H1 (cell line): ENCODE measurements around the gene CYLD. TPM values are rescaled to one million over a fixed set of nuclear protein-coding genes. Genes with fewer than 3 reads are reported as not detected.

Experiments
- CTCF ChIA-PET: fragments of 300-600 bp; sonication (Branson Sonifier 250); formaldehyde crosslinking; loops from one replicate; lab custom pipeline; 2021; ENCODE audit not compliant: partially characterized antibody; lab: Charles Lee
- POLR2A ChIA-PET: fragments of 300-600 bp; sonication (Branson Sonifier 250); formaldehyde crosslinking; loops from one replicate; lab custom pipeline; 2021; ENCODE audit warnings: inconsistent platforms; ENCODE audit not compliant: partially characterized antibody; lab: Charles Lee
- DNase-seq, 2 experiments: peaks; one replicate each; pipeline versions ENCODE4 v3.0.0 to v3.0.0-alpha.2; 2010 to 2022; ENCODE audit warnings: low spot score in 2 of 2, low read depth in 1 of 2, mixed read lengths in 1 of 2
- FAIRE-seq: peaks from 2 replicates; lab custom pipeline; 2011; peaks lifted over from hg19 to GRCh38; lab: Jason Lieb, UNC
- H2AFZ ChIP-seq: 2 replicates; pipeline ENCODE4 v1.8.1; 2012; ENCODE audit warnings: low read length, inconsistent platforms
- H2AK5ac ChIP-seq: 2 replicates; pipeline ENCODE4 v1.6.1; 2013; ENCODE audit warnings: low read depth, low read length
- H2BK120ac ChIP-seq: replicated peaks from 2 replicates; pipeline ENCODE3; 2013; ENCODE audit warnings: low read depth, low read length, inconsistent platforms
- H2BK12ac ChIP-seq: 2 replicates; pipeline ENCODE4 v1.6.1; 2013; ENCODE audit warnings: low read depth, low read length
- H2BK15ac ChIP-seq: 2 replicates; pipeline ENCODE4 v1.6.1; 2013; ENCODE audit warnings: low read length
- H2BK20ac ChIP-seq: 2 replicates; pipeline ENCODE4 v1.6.1; 2013; ENCODE audit warnings: low read length
- H2BK5ac ChIP-seq: 2 replicates; pipeline ENCODE4 v1.6.1; 2013; ENCODE audit warnings: low read depth, low read length
- H3K14ac ChIP-seq: 2 replicates; pipeline ENCODE4 v1.6.1; 2013; ENCODE audit warnings: inconsistent platforms; ENCODE audit not compliant: insufficient read length
- H3K18ac ChIP-seq: 2 replicates; pipeline ENCODE4 v1.6.1; 2013; ENCODE audit warnings: low read length; ENCODE audit errors: extremely low read depth
- H3K23ac ChIP-seq: 2 replicates; pipeline ENCODE4 v1.6.1; 2013; ENCODE audit warnings: inconsistent platforms; ENCODE audit not compliant: insufficient read length
- H3K23me2 ChIP-seq: 2 replicates; pipeline ENCODE4 v1.6.1; 2013; ENCODE audit warnings: low read depth, low read length
- H3K27ac ChIP-seq: 2 replicates; pipeline ENCODE4 v1.6.1; 2011; ENCODE audit warnings: low read depth, low read length, inconsistent platforms
- H3K27me3 ChIP-seq, 4 experiments: replicated peaks in 1 of 4; 1 replicate in 1 of 4; 2 replicates in 3 of 4; pipeline versions ENCODE4 v1.6.1 to v1.8.1; 2011 to 2013; ENCODE audit warnings: low read length in 3 of 4, mild to moderate bottlenecking in 3 of 4, inconsistent platforms in 2 of 4, mixed read lengths in 2 of 4, moderate library complexity in 1 of 4; ENCODE audit not compliant: control insufficient read depth in 3 of 4, insufficient read depth in 3 of 4; ENCODE audit errors: extremely low read depth in 1 of 4
- H3K36me3 ChIP-seq, 4 experiments: 2 replicates each; pipeline versions ENCODE4 v1.6.1 to v1.8.1; 2011 to 2013; ENCODE audit warnings: mild to moderate bottlenecking in 4 of 4, low read length in 3 of 4, moderate library complexity in 2 of 4, control low read depth in 1 of 4, inconsistent platforms in 1 of 4; ENCODE audit not compliant: insufficient read depth in 4 of 4, control insufficient read depth in 2 of 4
- H3K4ac ChIP-seq: replicated peaks from 2 replicates; pipeline ENCODE3; 2013; ENCODE audit warnings: low read length, low read depth, mixed read lengths, inconsistent platforms; ENCODE audit not compliant: insufficient read length
- H3K4me1 ChIP-seq, 4 experiments: replicated peaks in 1 of 4; 1 replicate in 1 of 4; 2 replicates in 3 of 4; pipeline versions ENCODE4 v1.6.1 to v1.8.1; 2011 to 2013; ENCODE audit warnings: low read length in 3 of 4, inconsistent platforms in 2 of 4, mixed read lengths in 1 of 4; ENCODE audit not compliant: insufficient read depth in 4 of 4, control insufficient read depth in 3 of 4
- H3K4me2 ChIP-seq, 2 experiments: 2 replicates each; pipeline versions ENCODE4 v1.6.1 to v1.8.1; 2011 to 2013; ENCODE audit warnings: low read depth in 2 of 2, low read length in 2 of 2, control low read depth in 1 of 2, inconsistent platforms in 1 of 2, mild to moderate bottlenecking in 1 of 2; ENCODE audit not compliant: insufficient read depth in 1 of 2
- H3K4me3 ChIP-seq, 4 experiments: fragments of 200-600, 300-600 bp in 1 of 4; sonication (generic), shearing (Covaris generic), sonication (Bioruptor Twin) in 1 of 4; 2 replicates each; pipeline versions ENCODE4 v1.5.1 to v1.8.1; 2011 to 2016; ENCODE audit warnings: low read length in 4 of 4, low read depth in 3 of 4, control low read depth in 2 of 4, inconsistent platforms in 2 of 4, mild to moderate bottlenecking in 2 of 4, mixed read lengths in 1 of 4, moderate library complexity in 1 of 4; ENCODE audit not compliant: insufficient read depth in 2 of 4; ENCODE audit errors: extremely low read depth in 1 of 4
- H3K56ac ChIP-seq: replicated peaks from 2 replicates; pipeline ENCODE3; 2013; ENCODE audit warnings: low read depth, mild to moderate bottlenecking, mixed read lengths, low read length, inconsistent platforms; ENCODE audit not compliant: insufficient read length
- H3K79me1 ChIP-seq: 2 replicates; pipeline ENCODE4 v1.6.1; 2013; ENCODE audit warnings: low read depth, low read length, control low read depth
- H3K79me2 ChIP-seq, 2 experiments: 2 replicates each; pipeline versions ENCODE4 v1.6.1 to v1.8.1; 2012 to 2013; ENCODE audit warnings: low read length in 2 of 2, mild to moderate bottlenecking in 2 of 2, inconsistent platforms in 1 of 2; ENCODE audit not compliant: insufficient read depth in 2 of 2, control insufficient read depth in 1 of 2
- H3K9ac ChIP-seq, 4 experiments: replicated peaks in 1 of 4; 1 replicate in 1 of 4; 2 replicates in 3 of 4; pipeline versions ENCODE4 v1.6.1 to v1.8.1; 2011 to 2013; ENCODE audit warnings: low read depth in 3 of 4, low read length in 3 of 4, control low read depth in 2 of 4, mild to moderate bottlenecking in 2 of 4, moderate library complexity in 2 of 4, inconsistent platforms in 1 of 4; ENCODE audit errors: extremely low read depth in 1 of 4
- H3K9me3 ChIP-seq, 2 experiments: 2 replicates each; pipeline versions ENCODE4 v1.6.1 to v1.8.1; 2012 to 2013; ENCODE audit warnings: mild to moderate bottlenecking in 2 of 2, moderate library complexity in 2 of 2, control low read depth in 1 of 2, inconsistent platforms in 1 of 2, low read depth in 1 of 2, low read length in 1 of 2, mixed read lengths in 1 of 2; ENCODE audit not compliant: insufficient read depth in 2 of 2
- H4K20me1 ChIP-seq, 2 experiments: replicated peaks in 1 of 2; 2 replicates each; pipeline versions ENCODE3 to v1.8.1; 2011 to 2013; ENCODE audit warnings: inconsistent platforms in 2 of 2, low read length in 2 of 2, mild to moderate bottlenecking in 1 of 2; ENCODE audit not compliant: insufficient read depth in 2 of 2, control insufficient read depth in 1 of 2
- H4K5ac ChIP-seq: 2 replicates; pipeline ENCODE4 v1.6.1; 2013; ENCODE audit warnings: low read length, low read depth, mixed read lengths, inconsistent platforms; ENCODE audit not compliant: insufficient read length
- H4K8ac ChIP-seq: 2 replicates; pipeline ENCODE4 v1.8.0; 2013; ENCODE audit warnings: mild to moderate bottlenecking, moderate library complexity, low read length, inconsistent platforms; ENCODE audit not compliant: insufficient read depth; ENCODE audit errors: extremely low read depth
- H4K91ac ChIP-seq: replicated peaks from 2 replicates; pipeline ENCODE3; 2013; ENCODE audit warnings: low read length, mixed read lengths, inconsistent platforms; ENCODE audit not compliant: insufficient read length
- MAFK ChIP-seq: IDR thresholded peaks from 2 replicates; pipeline ENCODE4 v1.6.1; 2012; ENCODE audit warnings: low read depth, mild to moderate bottlenecking, improper control_type of control experiment, low read length
- NRF1 ChIP-seq: IDR thresholded peaks from 2 replicates; pipeline ENCODE4 v1.6.1; 2011; ENCODE audit warnings: mild to moderate bottlenecking, low read depth, low read length, improper control_type of control experiment
- WGBS, 2 experiments: shearing (Covaris generic) in 1 of 2; methylation state at CpG; one replicate each; pipeline versions ENCODE4 v1.1.6 to v1.1.7; 2013 to 2015; ENCODE audit warnings: low lambda C conversion rate in 2 of 2, mixed read lengths in 2 of 2, inconsistent platforms in 1 of 2, low coverage in 1 of 2, missing lambda C conversion rate in 1 of 2; ENCODE audit not compliant: insufficient replicate concordance in 2 of 2, insufficient coverage in 1 of 2, insufficient read length in 1 of 2; ENCODE audit errors: extremely low coverage in 1 of 2, missing lambda C conversion rate in 1 of 2; 5-methylcytosine and 5-hydroxymethylcytosine counted together
- polyA plus RNA-seq, 7 experiments: library from polyadenylated mRNA; depleted of rRNA in 3 of 7; stranded (reverse) in 5 of 7; unstranded in 2 of 7; fragments of >200 nt in 5 of 7; fragments of 200-250 nt in 2 of 7; gene quantifications; 1 replicate in 5 of 7; 2 replicates in 1 of 7; 4 replicates in 1 of 7; pipeline versions ENCODE4 v1.2.1 to v1.2.3, GENCODE V29; 2011 to 2013; ENCODE audit warnings: missing spikeins in 2 of 7, mixed read lengths in 2 of 7
- total RNA-seq: library from RNA; stranded (reverse); fragmentation: NEBNext Ultra II Directional; extraction: Animal tissue kit (Norgen Biotek cat#: 25700); gene quantifications from 2 replicates; pipeline ENCODE4 v1.2.1, GENCODE V29; 2021

Gene CYLD
- total and polyA plus RNA-seq, 2 of the 8 experiments (the other 6 are each of a cell fraction or from before 2014, with no cell fraction given), result 3.7 to 18.8 TPM

DNA sequence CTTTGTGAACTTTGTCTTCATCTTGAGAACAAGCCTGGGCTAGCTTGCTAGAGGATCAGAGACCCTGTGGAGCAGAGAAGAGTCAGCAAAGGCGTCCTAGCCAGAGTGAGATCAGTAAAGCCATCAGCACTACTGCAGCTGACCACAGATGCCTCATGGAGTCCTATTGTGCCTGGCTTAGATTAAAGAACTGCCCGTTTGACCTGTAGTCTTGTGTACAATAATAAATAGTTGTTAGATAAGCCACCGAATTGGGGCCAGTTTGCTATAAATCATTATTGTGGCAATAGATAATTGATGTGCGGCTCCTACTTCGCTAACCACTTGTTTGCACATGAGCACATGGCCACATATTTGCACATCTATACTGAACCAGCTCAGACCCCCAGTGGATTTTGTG lies 103.0 kb downstream of the CYLD start:
- 0 out of 2 replicates have a peak overlapping the region, but pooled peaks have one; percentile 51 for H2AFZ ChIP-seq
- H3K4me3 ChIP-seq, result no peak overlapping the region
- H4K8ac ChIP-seq, result no peak overlapping the region
- no peak overlapping the region for H3K27ac ChIP-seq
- H4K5ac ChIP-seq, result no peak overlapping the region
- no peak overlapping the region for H2BK5ac ChIP-seq
- H3K4me1 ChIP-seq, result peaks cover 0 to 2% (median 1%) of the 10 kb centered on the region in 4 experiments; a peak in 2 of 7 replicates
- no peak overlapping the region for H3K18ac ChIP-seq
- POLR2A ChIA-PET, result no interaction called here
- H3K79me2 ChIP-seq, result no peaks in the 10 kb centered on the region
- no peaks in the 10 kb centered on the region for H3K27me3 ChIP-seq
- H2AK5ac ChIP-seq, result no peak overlapping the region
- no peak overlapping the region for H3K4me2 ChIP-seq
- H3K23me2 ChIP-seq, result no peaks in the 10 kb centered on the region
- H4K91ac ChIP-seq, result no peak overlapping the region
- CTCF ChIA-PET, result no interaction called here
- H3K9ac ChIP-seq, result no peak overlapping the region
- H2BK12ac ChIP-seq, result no peak overlapping the region
- no peak overlapping the region for H2BK20ac ChIP-seq
- FAIRE-seq (no peak), DNase-seq (no peak)
- no peak overlapping the region for H3K23ac ChIP-seq
- no peak overlapping the region for H3K14ac ChIP-seq
- no peaks in the 10 kb centered on the region for H4K20me1 ChIP-seq
- no peaks in the 10 kb centered on the region for H3K79me1 ChIP-seq
- H3K9me3 ChIP-seq, result no peaks in the 10 kb centered on the region; a peak in 1 of 4 replicates
- no peak overlapping the region for H2BK120ac ChIP-seq
- 78% methylated on average over 5 of the region's 5 CpGs; no CpG with 5 or more reads in 1 of the 2 experiments for WGBS, 2 experiments
- no peak for TF ChIP-seq MAFK
- no peak for TF ChIP-seq NRF1
- H3K4ac ChIP-seq, result no peak overlapping the region
- H2BK15ac ChIP-seq, result no peak overlapping the region
- H3K56ac ChIP-seq, result no peak overlapping the region
- no peaks in the 10 kb centered on the region for H3K36me3 ChIP-seq
